ENCODE data around the gene CCDC32. TPM values are rescaled to one million over a fixed set of nuclear protein-coding genes. Genes with fewer than 3 reads are reported as not detected.

Gene CCDC32
- total RNA-seq, 1 experiment from 2014 or later, result 12.8 TPM

- TF ChIP-seq ZBTB43 (CRISPR knock-in tag; IDR thresholded peaks at IDR 0.05) (no peak), TEAD4 (CRISPR knock-in tag; IDR thresholded peaks at IDR 0.05) (no peak), ELF4 (CRISPR knock-in tag; IDR thresholded peaks at IDR 0.05; ENCODE audit: low read depth) (no peak), ZMAT4 (CRISPR knock-in tag; IDR thresholded peaks at IDR 0.05) (no peak), PRDM15 (CRISPR knock-in tag; IDR thresholded peaks at IDR 0.05) (no peak), NR2C2 (CRISPR knock-in tag; IDR thresholded peaks at IDR 0.05) (no peak), ZNF396 (CRISPR knock-in tag; IDR thresholded peaks at IDR 0.05; ENCODE audit: borderline replicate concordance) (no peak)
Measured at GRCh38 chr15:40595773-40596172, 30.9 kb upstream of the CCDC32 start (continued).

GRCh38 chr15:40595219-40595618 is 30.4 kb upstream of the CCDC32 start:
- Mint-ChIP-seq H3K36me3 (no peaks in the 10 kb centered on the region), H3K9me3 (no peaks in the 10 kb centered on the region), H3K4me3 (peak overlapping the region; percentile 92), H3K27ac (no peak overlapping the region), H3K27me3 (ENCODE audit: low read depth) (no peaks in the 10 kb centered on the region; the same call in 1 of the 2 replicates), H3K4me1 (peaks cover 27% of the 10 kb centered on the region)
- TF ChIP-seq CTCF (IDR thresholded peaks at IDR 0.05), result no peak
- TF ChIP-seq RORB (CRISPR knock-in tag; IDR thresholded peaks at IDR 0.05), result no peak
- no peak for TF ChIP-seq ATF1 (CRISPR knock-in tag; IDR thresholded peaks at IDR 0.05)
- no peak for TF ChIP-seq IRF1 (CRISPR knock-in tag; IDR thresholded peaks at IDR 0.05)
- TF ChIP-seq FOXK1 (CRISPR knock-in tag; IDR thresholded peaks at IDR 0.05), result no peak
- TF ChIP-seq GTF2I (CRISPR knock-in tag; conservative IDR thresholded peaks at IDR 0.05), result no peak
- TF ChIP-seq CREB1 (CRISPR knock-in tag; IDR thresholded peaks at IDR 0.05), result no peak
- no peak for TF ChIP-seq TCF7 (CRISPR knock-in tag; IDR thresholded peaks at IDR 0.05; ENCODE audit: low read depth)
- TF ChIP-seq ZNF396 (CRISPR knock-in tag; IDR thresholded peaks at IDR 0.05; ENCODE audit: borderline replicate concordance), result no peak
- TF ChIP-seq ZNF121 (CRISPR knock-in tag; IDR thresholded peaks at IDR 0.05), result no peak
- TF ChIP-seq SP1 (CRISPR knock-in tag; conservative IDR thresholded peaks at IDR 0.05), result no peak
- no peak for TF ChIP-seq SOX15 (CRISPR knock-in tag; IDR thresholded peaks at IDR 0.05)
- no peak for TF ChIP-seq ZMAT4 (CRISPR knock-in tag; IDR thresholded peaks at IDR 0.05)
- no peak for TF ChIP-seq AFF4 (CRISPR knock-in tag; IDR thresholded peaks at IDR 0.05; ENCODE audit: borderline replicate concordance)
- no peak for TF ChIP-seq HMGA2 (CRISPR knock-in tag; IDR thresholded peaks at IDR 0.05)
- DNase-seq (ENCODE audit: low spot score) (no peak), ATAC-seq (no peak)
- ChIA-PET POLR2A (interaction anchor here (1.0 kb wide), 1 partner anchor 26 kb away, joined by 3 read pairs; the partner anchor contains the start of gene RPUSD2), CTCF (interaction anchor here (0.6 to 1.0 kb wide), 2 partner anchors 193 to 264 kb away, joined by 3 read pairs; no protein-coding TSS in a partner anchor)
